ENCODE results near the gene TEX19. TPM values are rescaled to one million over a fixed set of nuclear protein-coding genes. Genes with fewer than 3 reads are reported as not detected.

TEX19 gene
- total and polyA plus RNA-seq, 2 of the 8 experiments (the other 6 are each of a cell fraction or from before 2014, with no cell fraction given) = 0.54 to 0.80 TPM

DNA sequence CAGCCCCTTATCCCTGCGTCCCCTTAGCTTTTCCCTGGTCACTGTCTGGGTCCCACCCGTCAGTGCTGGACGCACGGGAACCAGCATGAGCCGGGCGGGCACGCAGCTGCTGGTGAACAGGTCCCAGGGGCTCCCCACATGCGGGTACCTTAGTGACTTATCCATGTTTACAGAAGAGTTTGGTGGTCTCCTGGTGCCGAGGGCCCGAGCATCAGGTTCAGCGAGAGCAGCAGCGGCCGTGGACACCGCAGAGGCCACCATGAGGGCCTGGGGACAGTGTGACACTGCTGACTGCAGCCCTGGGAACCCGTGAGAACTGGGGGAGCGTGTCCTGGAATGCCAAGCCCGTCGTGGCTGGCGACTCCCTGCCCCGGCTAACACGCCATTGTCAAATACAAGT, 48.2 kb upstream of the TEX19 start:
- peaks cover 4% of the 10 kb centered on the region; the same call in 1 of the 2 replicates for H3K23me2 ChIP-seq (ENCODE audit: low read depth, low read length)
- no peak overlapping the region for H2BK120ac ChIP-seq (replicated peaks; ENCODE audit: low read depth, low read length)
- TF ChIP-seq NANOG (IDR thresholded peaks at IDR 0.05; ENCODE audit: insufficient read depth, low read depth, low read length, poor library complexity, severe bottlenecking) = no peak
- TF ChIP-seq HDAC6 (IDR thresholded peaks at IDR 0.05; ENCODE audit: low read depth, low read length) = no peak
- TF ChIP-seq CTCF (IDR thresholded peaks at IDR 0.05; ENCODE audit: control extremely low read depth in 1 of 3, insufficient read depth in 1 of 3, low read depth in 1 of 3, low read length in 3 of 3) = no peak
- no peak for TF ChIP-seq RNF2 (IDR thresholded peaks at IDR 0.05; ENCODE audit: borderline replicate concordance, low read depth, low read length, missing control alignments, poor library complexity, severe bottlenecking)
- no peak for TF ChIP-seq TBP (IDR thresholded peaks at IDR 0.05; ENCODE audit: low read depth, low read length)
- no peak for TF ChIP-seq GABPA (IDR thresholded peaks at IDR 0.05; ENCODE audit: borderline replicate concordance, insufficient read depth, low read length)
- TF ChIP-seq TAF7 (optimal IDR thresholded peaks at IDR 0.05; ENCODE audit: borderline replicate concordance, low read depth, low read length) = no peak
- TF ChIP-seq TEAD4 (IDR thresholded peaks at IDR 0.05; ENCODE audit: low read depth, low read length) = no peak
- no peak for TF ChIP-seq EP300 (IDR thresholded peaks at IDR 0.05; ENCODE audit: borderline replicate concordance in 1 of 2, low read depth in 2 of 2, low read length in 2 of 2)
- TF ChIP-seq KDM4A (IDR thresholded peaks at IDR 0.05; ENCODE audit: low read depth, low read length, severe bottlenecking) = no peak
- H2AFZ ChIP-seq (ENCODE audit: low read length) = no peak overlapping the region
- no peak overlapping the region for H3K4me2 ChIP-seq (ENCODE audit: insufficient read depth in 1 of 2, low read depth in 2 of 2, low read length in 2 of 2)
- no peaks in the 10 kb centered on the region for H3K9me3 ChIP-seq (ENCODE audit: insufficient read depth in 2 of 2, low read depth in 1 of 2, low read length in 1 of 2)
- H3K14ac ChIP-seq (ENCODE audit: insufficient read length) = no peak overlapping the region
- ChIA-PET POLR2A (ENCODE audit: partially characterized antibody) (interaction anchor here (0.6 kb wide), 1 partner anchor 17 kb away, joined by 4 read pairs; no protein-coding TSS in a partner anchor), CTCF (ENCODE audit: partially characterized antibody) (interaction anchor here (1.4 to 4.8 kb wide), 3 partner anchors 9 to 37 kb away, joined by 3 to 28 read pairs (median 6); partner anchors contain the start of gene CSNK1D)
- H3K79me2 ChIP-seq (ENCODE audit: control insufficient read depth in 1 of 2, insufficient read depth in 2 of 2, low read length in 2 of 2) = no peaks in the 10 kb centered on the region
- H3K79me1 ChIP-seq (ENCODE audit: low read depth, low read length) = no peaks in the 10 kb centered on the region
- peaks cover 0 to 1% of the 10 kb centered on the region in 2 experiments for H4K20me1 ChIP-seq (replicated peaks in 1 of 2; ENCODE audit: control insufficient read depth in 1 of 2, insufficient read depth in 2 of 2, low read length in 2 of 2)
- no peak overlapping the region for H3K23ac ChIP-seq (ENCODE audit: insufficient read length)
- H4K91ac ChIP-seq (replicated peaks; ENCODE audit: insufficient read length, low read length) = no peak overlapping the region
- H2AK5ac ChIP-seq (ENCODE audit: low read depth, low read length) = no peak overlapping the region
- H3K27me3 ChIP-seq (replicated peaks in 1 of 4; ENCODE audit: control insufficient read depth in 3 of 4, extremely low read depth in 1 of 4, insufficient read depth in 3 of 4, low read length in 3 of 4) = no peaks in the 10 kb centered on the region; a peak in 3 of 7 replicates
- H2BK12ac ChIP-seq (ENCODE audit: low read depth, low read length) = no peak overlapping the region
- no peak overlapping the region for H3K4me3 ChIP-seq (ENCODE audit: extremely low read depth in 1 of 4, insufficient read depth in 2 of 4, low read depth in 3 of 4, low read length in 4 of 4)
- FAIRE-seq = no peak
- no peak overlapping the region for H2BK15ac ChIP-seq (ENCODE audit: low read length)
- no peak overlapping the region for H4K5ac ChIP-seq (ENCODE audit: insufficient read length, low read depth, low read length)
- 91% methylated on average over 21 of the region's 21 CpGs; no CpG with 5 or more reads in 1 of the 2 experiments for WGBS, 2 experiments (ENCODE audit: extremely low coverage in 1 of 2, insufficient coverage in 1 of 2, insufficient read length in 1 of 2, insufficient replicate concordance in 2 of 2, low coverage in 1 of 2, low lambda C conversion rate in 2 of 2, missing lambda C conversion rate in 1 of 2)
- no peak overlapping the region for H2BK20ac ChIP-seq (ENCODE audit: low read length)
- H3K4me1 ChIP-seq (replicated peaks in 1 of 4; ENCODE audit: control insufficient read depth in 3 of 4, insufficient read depth in 4 of 4, low read length in 3 of 4) = peaks cover 0 to 4% (median 3%) of the 10 kb centered on the region in 4 experiments; a peak in 5 of 7 replicates
- no peak overlapping the region for H3K4ac ChIP-seq (replicated peaks; ENCODE audit: insufficient read length, low read depth, low read length)
- H3K9ac ChIP-seq (replicated peaks in 1 of 4; ENCODE audit: extremely low read depth in 1 of 4, low read depth in 3 of 4, low read length in 3 of 4) = no peak overlapping the region
- no peak for DNase-seq (ENCODE audit: low read depth in 1 of 2, low spot score in 2 of 2)
- H3K36me3 ChIP-seq (ENCODE audit: control insufficient read depth in 2 of 4, insufficient read depth in 4 of 4, low read length in 3 of 4) = no peaks in the 10 kb centered on the region; a peak in 1 of 8 replicates
- peak overlapping the region; percentile 16; the same call in 1 of the 2 replicates for H4K8ac ChIP-seq (ENCODE audit: extremely low read depth, insufficient read depth, low read length)
- no peak overlapping the region for H2BK5ac ChIP-seq (ENCODE audit: low read depth, low read length)
- H3K56ac ChIP-seq (replicated peaks; ENCODE audit: insufficient read length, low read depth, low read length) = no peak overlapping the region
- no peak overlapping the region for H3K27ac ChIP-seq (ENCODE audit: low read depth, low read length)
- no peak overlapping the region for H3K18ac ChIP-seq (ENCODE audit: extremely low read depth, low read length)
